ENCODE results near the gene GTF2H4.

The GTF2H4 gene

GRCh38 chr6:30940361-30940986, 32.5 kb downstream of the GTF2H4 start, which contains the start of gene MUCL3:
Gene MUCL3 (plus strand): TSS chr6:30940973. CDS start chr6:30941000, 27 bp downstream.
- Histone ChIP-seq H3K36me3 (ENCODE audit: control insufficient read depth, insufficient read depth, low read length) (no peaks in the 10 kb centered on the region), H3K4me1 (ENCODE audit: control insufficient read depth, insufficient read depth, low read length, poor library complexity, severe bottlenecking) (peaks cover 4% of the 10 kb centered on the region), H3K4me3 (ENCODE audit: extremely low read depth, insufficient read depth, low read length, poor library complexity, severe bottlenecking) (no peak within 1 kb of the TSS), H3K27ac (ENCODE audit: low read depth, low read length, severe bottlenecking) (no peak within 1 kb of the TSS), H3K9me3 (ENCODE audit: control insufficient read depth, low read length) (no peaks in the 10 kb centered on the region)
- 86 to 87% methylated on average over 10 of the region's 16 CpGs for WGBS, 2 experiments (ENCODE audit: insufficient coverage in 2 of 2)

- Histone ChIP-seq H3K4me1 (ENCODE audit: control insufficient read depth, insufficient read depth, low read length, poor library complexity, severe bottlenecking) (peaks cover 4% of the 10 kb centered on the region), H3K27ac (ENCODE audit: low read depth, low read length, severe bottlenecking) (no peak overlapping the region), H3K9me3 (ENCODE audit: control insufficient read depth, low read length) (no peaks in the 10 kb centered on the region), H3K36me3 (ENCODE audit: control insufficient read depth, insufficient read depth, low read length) (no peaks in the 10 kb centered on the region), H3K4me3 (ENCODE audit: extremely low read depth, insufficient read depth, low read length, poor library complexity, severe bottlenecking) (no peak overlapping the region)
- whole genome bisulfite sequencing, 2 experiments (ENCODE audit: insufficient coverage in 2 of 2) = 18 to 22% methylated on average over 13 to 14 of the region's 15 CpGs
Measured at GRCh38 chr6:30942338-30943060, 34.5 kb downstream of the GTF2H4 start.

- 96 to 100% methylated on average over 3 to 4 of the region's 4 CpGs for WGBS, 2 experiments (ENCODE audit: insufficient coverage in 2 of 2)
- Histone ChIP-seq H3K4me3 (ENCODE audit: extremely low read depth, insufficient read depth, low read length, poor library complexity, severe bottlenecking) (no peak overlapping the region), H3K4me1 (ENCODE audit: control insufficient read depth, insufficient read depth, low read length, poor library complexity, severe bottlenecking) (peaks cover 4% of the 10 kb centered on the region), H3K9me3 (ENCODE audit: control insufficient read depth, low read length) (no peaks in the 10 kb centered on the region), H3K27ac (ENCODE audit: low read depth, low read length, severe bottlenecking) (no peak overlapping the region), H3K36me3 (ENCODE audit: control insufficient read depth, insufficient read depth, low read length) (no peaks in the 10 kb centered on the region)
Measured at GRCh38 chr6:30944051-30944450, 36.0 kb downstream of the GTF2H4 start.

GRCh38 chr6:30945281-30945680, 37.3 kb downstream of the GTF2H4 start:
- Histone ChIP-seq H3K4me3 (ENCODE audit: extremely low read depth, insufficient read depth, low read length, poor library complexity, severe bottlenecking) (no peak overlapping the region), H3K36me3 (ENCODE audit: control insufficient read depth, insufficient read depth, low read length) (no peaks in the 10 kb centered on the region), H3K4me1 (ENCODE audit: control insufficient read depth, insufficient read depth, low read length, poor library complexity, severe bottlenecking) (peaks cover 4% of the 10 kb centered on the region), H3K27ac (ENCODE audit: low read depth, low read length, severe bottlenecking) (no peak overlapping the region), H3K9me3 (ENCODE audit: control insufficient read depth, low read length) (no peaks in the 10 kb centered on the region)
- whole genome bisulfite sequencing, 2 experiments (ENCODE audit: insufficient coverage in 2 of 2) = 96 to 100% methylated on average over 2 to 3 of the region's 5 CpGs

- Histone ChIP-seq H3K4me1 (ENCODE audit: control insufficient read depth, insufficient read depth, low read length, poor library complexity, severe bottlenecking) (peaks cover 3% of the 10 kb centered on the region), H3K4me3 (ENCODE audit: extremely low read depth, insufficient read depth, low read length, poor library complexity, severe bottlenecking) (no peak overlapping the region), H3K9me3 (ENCODE audit: control insufficient read depth, low read length) (no peaks in the 10 kb centered on the region), H3K36me3 (ENCODE audit: control insufficient read depth, insufficient read depth, low read length) (no peaks in the 10 kb centered on the region), H3K27ac (ENCODE audit: low read depth, low read length, severe bottlenecking) (no peak overlapping the region)
- 85 to 98% methylated on average over 3 of the region's 4 CpGs for WGBS, 2 experiments (ENCODE audit: insufficient coverage in 2 of 2)
Measured at GRCh38 chr6:30947231-30947630, 39.2 kb downstream of the GTF2H4 start.

GRCh38 chr6:30948811-30949210, 40.8 kb downstream of the GTF2H4 start:
- H3K9me3 ChIP-seq (ENCODE audit: control insufficient read depth, low read length) = no peaks in the 10 kb centered on the region
- no peak overlapping the region for H3K4me3 ChIP-seq (ENCODE audit: extremely low read depth, insufficient read depth, low read length, poor library complexity, severe bottlenecking)
- H3K4me1 ChIP-seq (ENCODE audit: control insufficient read depth, insufficient read depth, low read length, poor library complexity, severe bottlenecking) = no peaks in the 10 kb centered on the region
- H3K27ac ChIP-seq (ENCODE audit: low read depth, low read length, severe bottlenecking) = no peak overlapping the region
- H3K36me3 ChIP-seq (ENCODE audit: control insufficient read depth, insufficient read depth, low read length) = no peaks in the 10 kb centered on the region
- 89 to 94% methylated on average over 5 of the region's 6 CpGs for WGBS, 2 experiments (ENCODE audit: insufficient coverage in 2 of 2)

GRCh38 chr6:30951907-30952469, 44.0 kb downstream of the GTF2H4 start:
- WGBS, 2 experiments (ENCODE audit: insufficient coverage in 2 of 2) = 79 to 100% methylated on average over 1 to 3 of the region's 5 CpGs
- no peak overlapping the region for H3K27ac ChIP-seq (ENCODE audit: low read depth, low read length, severe bottlenecking)
- peaks cover 8% of the 10 kb centered on the region for H3K4me1 ChIP-seq (ENCODE audit: control insufficient read depth, insufficient read depth, low read length, poor library complexity, severe bottlenecking)
- no peak overlapping the region for H3K4me3 ChIP-seq (ENCODE audit: extremely low read depth, insufficient read depth, low read length, poor library complexity, severe bottlenecking)
- no peaks in the 10 kb centered on the region for H3K36me3 ChIP-seq (ENCODE audit: control insufficient read depth, insufficient read depth, low read length)
- no peaks in the 10 kb centered on the region for H3K9me3 ChIP-seq (ENCODE audit: control insufficient read depth, low read length)

GRCh38 chr6:30954631-30955366, 46.8 kb downstream of the GTF2H4 start:
- peaks cover 18% of the 10 kb centered on the region for H3K4me1 ChIP-seq (ENCODE audit: control insufficient read depth, insufficient read depth, low read length, poor library complexity, severe bottlenecking)
- H3K9me3 ChIP-seq (ENCODE audit: control insufficient read depth, low read length) = no peaks in the 10 kb centered on the region

GRCh38 chr6:30955367-30956042, 47.5 kb downstream of the GTF2H4 start:
- 4 to 6% methylated on average over 23 to 39 of the region's 46 CpGs for WGBS, 2 experiments (ENCODE audit: insufficient coverage in 2 of 2)
- no peak overlapping the region for H3K27ac ChIP-seq (ENCODE audit: low read depth, low read length, severe bottlenecking)

More at GRCh38 chr6:30954631-30955366, 46.8 kb downstream of the GTF2H4 start:
- 70 to 76% methylated on average over 6 of the region's 9 CpGs for WGBS, 2 experiments (ENCODE audit: insufficient coverage in 2 of 2)
- no peak overlapping the region for H3K27ac ChIP-seq (ENCODE audit: low read depth, low read length, severe bottlenecking)
- H3K4me3 ChIP-seq (ENCODE audit: extremely low read depth, insufficient read depth, low read length, poor library complexity, severe bottlenecking) = peak overlapping the region; percentile 28
- H3K36me3 ChIP-seq (ENCODE audit: control insufficient read depth, insufficient read depth, low read length) = no peaks in the 10 kb centered on the region

GRCh38 chr6:30957716-30958115, 49.7 kb downstream of the GTF2H4 start:
- no peak overlapping the region for H3K4me3 ChIP-seq (ENCODE audit: extremely low read depth, insufficient read depth, low read length, poor library complexity, severe bottlenecking)
- 64 to 73% methylated on average over 1 of the region's 2 CpGs for WGBS, 2 experiments (ENCODE audit: insufficient coverage in 2 of 2)
- H3K9me3 ChIP-seq (ENCODE audit: control insufficient read depth, low read length) = no peaks in the 10 kb centered on the region
- peaks cover 18% of the 10 kb centered on the region for H3K4me1 ChIP-seq (ENCODE audit: control insufficient read depth, insufficient read depth, low read length, poor library complexity, severe bottlenecking)
- no peaks in the 10 kb centered on the region for H3K36me3 ChIP-seq (ENCODE audit: control insufficient read depth, insufficient read depth, low read length)
- H3K27ac ChIP-seq (ENCODE audit: low read depth, low read length, severe bottlenecking) = no peak overlapping the region

More at GRCh38 chr6:30955367-30956042, 47.5 kb downstream of the GTF2H4 start:
- Histone ChIP-seq H3K4me1 (ENCODE audit: control insufficient read depth, insufficient read depth, low read length, poor library complexity, severe bottlenecking) (peaks cover 18% of the 10 kb centered on the region), H3K4me3 (ENCODE audit: extremely low read depth, insufficient read depth, low read length, poor library complexity, severe bottlenecking) (peak overlapping the region; percentile 28), H3K9me3 (ENCODE audit: control insufficient read depth, low read length) (no peaks in the 10 kb centered on the region), H3K36me3 (ENCODE audit: control insufficient read depth, insufficient read depth, low read length) (no peaks in the 10 kb centered on the region)
